IPS-15b (cell line): ENCODE measurements around the gene HDAC10.
"Not testable (repeated sequence)": the region's sequence is repeated elsewhere in the genome, so short reads cannot be mapped to it uniquely, and the experiment has no call there.

Experiments used
- H3K27me3 ChIP-seq: one replicate; pipeline ENCODE4 v1.6.1; 2013; ENCODE audit warnings: low read length; ENCODE audit not compliant: control insufficient read depth, insufficient read depth
- H3K36me3 ChIP-seq: one replicate; pipeline ENCODE4 v1.6.1; 2013; ENCODE audit warnings: low read length; ENCODE audit not compliant: control insufficient read depth, insufficient read depth
- H3K4me1 ChIP-seq: one replicate; pipeline ENCODE4 v1.6.1; 2013; ENCODE audit warnings: mild to moderate bottlenecking, low read length; ENCODE audit not compliant: control insufficient read depth, insufficient read depth
- H3K4me3 ChIP-seq: one replicate; pipeline ENCODE4 v1.5.1; 2013; ENCODE audit warnings: low read depth, low read length
- H3K9ac ChIP-seq: one replicate; pipeline ENCODE4 v1.6.1; 2013; ENCODE audit warnings: low read depth, mild to moderate bottlenecking, low read length
- H3K9me3 ChIP-seq: one replicate; pipeline ENCODE4 v1.6.1; 2013; ENCODE audit warnings: mild to moderate bottlenecking, low read length; ENCODE audit not compliant: control insufficient read depth, insufficient read depth

Gene HDAC10

GRCh38 chr22:50213263-50213662 is 37.8 kb downstream of the HDAC10 start:
- Histone ChIP-seq H3K9me3 (no peaks in the 10 kb centered on the region), H3K4me1 (no peaks in the 10 kb centered on the region), H3K4me3 (no peak overlapping the region), H3K36me3 (peaks cover 65% of the 10 kb centered on the region), H3K27me3 (no peaks in the 10 kb centered on the region), H3K9ac (no peak overlapping the region)

- no peak overlapping the region for H3K4me3 ChIP-seq
- H3K36me3 ChIP-seq: peaks cover 51% of the 10 kb centered on the region
- H3K4me1 ChIP-seq: no peaks in the 10 kb centered on the region
- H3K9me3 ChIP-seq: no peaks in the 10 kb centered on the region
- H3K9ac ChIP-seq: no peak overlapping the region
- H3K27me3 ChIP-seq: no peaks in the 10 kb centered on the region
Measured at GRCh38 chr22:50211147-50211546, 39.9 kb downstream of the HDAC10 start.

GRCh38 chr22:50210378-50211139 is 40.5 kb downstream of the HDAC10 start:
- Histone ChIP-seq H3K9ac (no peak overlapping the region), H3K4me1 (no peaks in the 10 kb centered on the region), H3K9me3 (no peaks in the 10 kb centered on the region), H3K36me3 (peaks cover 45% of the 10 kb centered on the region), H3K4me3 (no peak overlapping the region), H3K27me3 (no peaks in the 10 kb centered on the region)

- Histone ChIP-seq H3K36me3 (peaks cover 39% of the 10 kb centered on the region), H3K9ac (no peak overlapping the region), H3K4me3 (no peak overlapping the region), H3K4me1 (no peaks in the 10 kb centered on the region), H3K27me3 (no peaks in the 10 kb centered on the region), H3K9me3 (no peaks in the 10 kb centered on the region)
Measured at GRCh38 chr22:50209893-50210292, 41.2 kb downstream of the HDAC10 start.

- no peak overlapping the region for H3K9ac ChIP-seq
- H3K4me1 ChIP-seq: no peaks in the 10 kb centered on the region
- no peaks in the 10 kb centered on the region for H3K27me3 ChIP-seq
- no peak overlapping the region for H3K4me3 ChIP-seq
- H3K36me3 ChIP-seq: peaks cover 36% of the 10 kb centered on the region
- H3K9me3 ChIP-seq: no peaks in the 10 kb centered on the region
Measured at GRCh38 chr22:50208939-50209892, 41.8 kb downstream of the HDAC10 start.

GRCh38 chr22:50208430-50208938 is 42.6 kb downstream of the HDAC10 start:
- Histone ChIP-seq H3K9me3 (no peaks in the 10 kb centered on the region), H3K36me3 (peaks cover 36% of the 10 kb centered on the region), H3K9ac (no peak overlapping the region), H3K4me3 (no peak overlapping the region), H3K4me1 (no peaks in the 10 kb centered on the region), H3K27me3 (no peaks in the 10 kb centered on the region)

- peaks cover 27% of the 10 kb centered on the region for H3K36me3 ChIP-seq
- H3K9me3 ChIP-seq: no peaks in the 10 kb centered on the region
- H3K4me3 ChIP-seq: no peak overlapping the region
- H3K4me1 ChIP-seq: no peaks in the 10 kb centered on the region
- no peaks in the 10 kb centered on the region for H3K27me3 ChIP-seq
- H3K9ac ChIP-seq: no peak overlapping the region
Measured at GRCh38 chr22:50207383-50208140, 43.5 kb downstream of the HDAC10 start.

GRCh38 chr22:50206599-50206998 is 44.5 kb downstream of the HDAC10 start:
- H3K27me3 ChIP-seq: no peaks in the 10 kb centered on the region
- H3K4me1 ChIP-seq: no peaks in the 10 kb centered on the region
- H3K4me3 ChIP-seq: no peak overlapping the region
- H3K9me3 ChIP-seq: no peaks in the 10 kb centered on the region
- peaks cover 23% of the 10 kb centered on the region for H3K36me3 ChIP-seq
- H3K9ac ChIP-seq: peak overlapping the region; percentile 16

- no peaks in the 10 kb centered on the region for H3K27me3 ChIP-seq
- H3K9ac ChIP-seq: peak overlapping the region; percentile 16
- peaks cover 21% of the 10 kb centered on the region for H3K36me3 ChIP-seq
- no peaks in the 10 kb centered on the region for H3K9me3 ChIP-seq
- H3K4me3 ChIP-seq: no peak overlapping the region
- no peaks in the 10 kb centered on the region for H3K4me1 ChIP-seq
Measured at GRCh38 chr22:50205781-50206569, 45.1 kb downstream of the HDAC10 start.

- not testable (repeated sequence) for H3K9me3 ChIP-seq, H3K4me3 ChIP-seq, H3K27me3 ChIP-seq, H3K4me1 ChIP-seq, H3K9ac ChIP-seq
- peaks cover 12% of the 10 kb centered on the region for H3K36me3 ChIP-seq
Measured at GRCh38 chr22:50204998-50205397, 46.1 kb downstream of the HDAC10 start.

GRCh38 chr22:50204571-50204970 is 46.5 kb downstream of the HDAC10 start:
- H3K4me1 ChIP-seq: no peaks in the 10 kb centered on the region

More at GRCh38 chr22:50204571-50204970, 46.5 kb downstream of the HDAC10 start:
- Histone ChIP-seq H3K4me3 (no peak overlapping the region), H3K9me3 (no peaks in the 10 kb centered on the region), H3K9ac (no peak overlapping the region), H3K36me3 (peaks cover 11% of the 10 kb centered on the region), H3K27me3 (no peaks in the 10 kb centered on the region)
